Measurements from ENCODE around the gene SLC30A7.

DNA sequence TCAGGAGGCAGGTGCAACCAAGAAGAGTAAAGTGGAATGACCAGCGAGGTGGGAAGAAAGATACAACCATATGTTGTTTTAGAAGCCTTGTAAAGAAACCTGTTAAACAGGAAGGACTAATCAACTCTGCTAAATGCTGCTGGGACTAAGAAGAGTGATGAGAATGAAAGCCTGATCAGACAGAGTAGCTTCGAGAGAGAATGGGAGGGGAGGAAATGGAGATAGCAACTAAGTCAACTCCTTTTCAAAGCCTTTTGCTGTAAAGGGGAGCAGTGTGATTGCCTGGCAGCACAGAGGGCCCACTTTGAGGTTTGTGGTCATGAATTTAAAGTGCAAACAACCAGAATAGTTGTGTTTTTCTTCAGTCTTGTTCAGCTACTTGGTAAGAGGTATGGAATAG lies 31.4 kb downstream of the SLC30A7 start:
- TF ChIP-seq, protein P1, sequence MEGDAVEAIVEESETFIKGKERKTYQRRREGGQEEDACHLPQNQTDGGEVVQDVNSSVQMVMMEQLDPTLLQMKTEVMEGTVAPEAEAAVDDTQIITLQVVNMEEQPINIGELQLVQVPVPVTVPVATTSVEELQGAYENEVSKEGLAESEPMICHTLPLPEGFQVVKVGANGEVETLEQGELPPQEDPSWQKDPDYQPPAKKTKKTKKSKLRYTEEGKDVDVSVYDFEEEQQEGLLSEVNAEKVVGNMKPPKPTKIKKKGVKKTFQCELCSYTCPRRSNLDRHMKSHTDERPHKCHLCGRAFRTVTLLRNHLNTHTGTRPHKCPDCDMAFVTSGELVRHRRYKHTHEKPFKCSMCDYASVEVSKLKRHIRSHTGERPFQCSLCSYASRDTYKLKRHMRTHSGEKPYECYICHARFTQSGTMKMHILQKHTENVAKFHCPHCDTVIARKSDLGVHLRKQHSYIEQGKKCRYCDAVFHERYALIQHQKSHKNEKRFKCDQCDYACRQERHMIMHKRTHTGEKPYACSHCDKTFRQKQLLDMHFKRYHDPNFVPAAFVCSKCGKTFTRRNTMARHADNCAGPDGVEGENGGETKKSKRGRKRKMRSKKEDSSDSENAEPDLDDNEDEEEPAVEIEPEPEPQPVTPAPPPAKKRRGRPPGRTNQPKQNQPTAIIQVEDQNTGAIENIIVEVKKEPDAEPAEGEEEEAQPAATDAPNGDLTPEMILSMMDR (IDR thresholded peaks at IDR 0.05; ENCODE audit: insufficient read depth, low read length), result no peak
- TF ChIP-seq POLR2AphosphoS5 (IDR thresholded peaks at IDR 0.05; ENCODE audit: low read depth) (no peak), SPI1 (IDR thresholded peaks at IDR 0.05; ENCODE audit: borderline replicate concordance, low read depth) (no peak), REST (IDR thresholded peaks at IDR 0.05; ENCODE audit: insufficient replicate concordance, low read depth) (no peak)
